GM18499 (cell line): ENCODE measurements around the gene C21orf58.
"Not testable (repeated sequence)": the region's sequence is repeated elsewhere in the genome, so short reads cannot be mapped to it uniquely, and the experiment has no call there.

Source experiments
- ATAC-seq: cut with Tn5 transposase; IDR thresholded peaks from one replicate; pipeline ENCODE4 v1.9.1; 2021; ENCODE audit warnings: moderate number of reproducible peaks; ENCODE audit not compliant: insufficient read depth, unreplicated experiment

Gene C21orf58

DNA sequence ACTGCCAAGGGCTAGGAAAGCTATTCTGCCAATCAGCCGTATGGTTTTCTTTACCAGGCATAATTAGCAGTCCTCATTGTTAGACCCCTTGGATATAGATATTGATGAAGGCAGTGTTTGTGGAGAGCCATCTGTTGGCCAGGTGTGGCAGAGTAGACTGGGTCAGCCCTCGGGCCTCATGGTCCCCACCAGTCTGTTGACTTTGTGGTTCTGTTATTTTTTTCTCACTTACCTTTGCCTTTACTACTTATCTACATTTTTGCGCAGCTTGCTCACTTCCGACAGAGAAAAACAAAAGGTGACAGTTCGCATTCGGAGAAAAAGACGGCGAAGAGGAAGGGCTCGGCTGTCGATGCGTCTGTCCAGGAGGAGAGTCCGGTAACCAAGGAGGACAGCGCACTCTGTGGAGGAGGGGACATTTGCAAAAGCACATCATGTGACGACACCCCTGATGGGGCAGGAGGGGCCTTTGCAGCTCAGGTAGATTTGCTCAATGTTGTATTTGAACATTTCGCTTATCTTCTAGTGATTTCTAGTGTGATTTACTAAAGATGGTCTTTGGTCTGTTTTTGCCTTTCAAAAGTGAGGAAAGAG lies 2.5 kb upstream of the C21orf58 start:
- ATAC-seq = no peak

- ATAC-seq = no peak
These were observed 1.6 kb upstream of the C21orf58 start for GRCh38 chr21:46325073-46325912.

- ATAC-seq = no peak
These were observed 861 bp upstream of the C21orf58 start for GRCh38 chr21:46324390-46325072.

- ATAC-seq = no peak
These were observed 402 bp downstream of the C21orf58 start for GRCh38 chr21:46323227-46323709.

DNA sequence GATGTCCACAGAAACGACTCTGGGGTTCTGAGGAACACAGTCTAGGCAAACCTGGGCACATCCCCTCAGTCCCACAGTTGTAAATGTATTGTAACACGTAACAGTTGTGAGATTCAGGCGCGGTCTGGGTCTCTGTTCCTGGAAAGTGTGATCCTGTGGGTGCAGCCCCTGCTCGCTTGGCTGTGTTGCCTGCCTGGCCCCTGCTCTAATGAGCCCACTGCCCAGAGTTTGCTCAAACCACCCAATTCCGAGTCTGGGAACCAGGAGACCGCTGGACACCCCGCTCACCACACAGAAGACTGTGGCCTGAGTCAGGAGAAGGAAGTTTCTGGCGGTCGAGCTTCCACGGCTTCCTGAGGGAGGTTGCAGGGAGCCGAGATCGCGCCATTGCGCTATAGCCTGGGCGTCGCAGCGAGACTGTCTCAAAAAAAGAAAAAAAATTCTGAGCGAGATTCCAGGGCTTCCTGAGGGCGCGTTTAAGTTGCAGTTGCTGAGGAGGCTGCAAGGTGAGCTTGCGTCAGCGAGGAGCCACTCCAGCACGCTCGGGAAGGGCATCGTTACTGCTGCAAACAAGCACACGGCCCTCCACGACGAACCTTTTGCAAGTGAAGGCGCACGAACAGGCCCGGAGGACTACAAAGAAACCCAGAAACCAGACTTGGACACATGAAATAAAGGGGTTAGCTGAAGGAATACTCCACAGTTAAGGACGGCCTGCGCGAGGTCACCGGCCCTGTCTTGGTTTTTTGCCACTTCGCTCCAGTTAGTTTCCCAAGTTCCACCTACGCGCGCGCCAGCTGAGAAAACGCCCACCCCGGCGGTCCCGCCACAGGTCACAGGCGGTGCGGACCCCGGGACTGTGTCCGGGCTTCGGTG lies 1.1 kb downstream of the C21orf58 start:
- ATAC-seq = no peak

- no peak for ATAC-seq
These were observed 3.3 kb downstream of the C21orf58 start for GRCh38 chr21:46320331-46320801.

GRCh38 chr21:46319186-46319585 lies 4.5 kb downstream of the C21orf58 start:
- ATAC-seq = no peak

- ATAC-seq = no peak
These were observed 5.2 kb downstream of the C21orf58 start for GRCh38 chr21:46318464-46318845.

- ATAC-seq = no peak
These were observed 5.8 kb downstream of the C21orf58 start for GRCh38 chr21:46317710-46318463.

DNA sequence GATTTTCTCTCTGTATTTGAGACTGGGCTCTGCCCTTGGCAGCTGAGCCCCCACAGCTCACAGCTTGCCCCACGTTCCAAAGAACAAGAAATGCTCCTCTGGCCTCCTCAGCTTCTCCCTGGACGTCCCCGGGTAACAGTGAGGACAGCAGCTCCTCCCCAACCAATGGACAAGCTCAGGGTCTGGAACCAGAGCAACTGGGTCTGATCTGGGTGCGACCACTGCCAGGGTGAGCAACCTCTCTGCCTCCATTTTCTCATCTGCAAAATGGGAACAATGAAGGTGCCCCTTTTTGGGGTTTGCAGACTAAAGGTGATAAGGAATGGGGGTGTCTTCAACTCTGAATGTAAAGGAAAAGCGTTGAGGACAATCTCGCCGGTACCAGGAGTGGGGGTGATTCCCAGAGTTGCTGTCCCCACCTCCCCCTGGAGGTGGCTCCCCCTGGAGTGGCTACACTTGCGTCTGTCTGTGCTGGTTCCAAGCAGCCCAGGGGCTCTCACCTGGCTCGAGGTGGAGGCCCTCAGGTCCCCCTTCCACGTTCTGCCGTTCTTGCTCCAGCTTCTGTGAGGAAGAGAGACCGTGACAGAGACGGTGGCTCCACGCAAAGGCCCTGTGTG lies 6.9 kb downstream of the C21orf58 start:
- ATAC-seq = no peak

DNA sequence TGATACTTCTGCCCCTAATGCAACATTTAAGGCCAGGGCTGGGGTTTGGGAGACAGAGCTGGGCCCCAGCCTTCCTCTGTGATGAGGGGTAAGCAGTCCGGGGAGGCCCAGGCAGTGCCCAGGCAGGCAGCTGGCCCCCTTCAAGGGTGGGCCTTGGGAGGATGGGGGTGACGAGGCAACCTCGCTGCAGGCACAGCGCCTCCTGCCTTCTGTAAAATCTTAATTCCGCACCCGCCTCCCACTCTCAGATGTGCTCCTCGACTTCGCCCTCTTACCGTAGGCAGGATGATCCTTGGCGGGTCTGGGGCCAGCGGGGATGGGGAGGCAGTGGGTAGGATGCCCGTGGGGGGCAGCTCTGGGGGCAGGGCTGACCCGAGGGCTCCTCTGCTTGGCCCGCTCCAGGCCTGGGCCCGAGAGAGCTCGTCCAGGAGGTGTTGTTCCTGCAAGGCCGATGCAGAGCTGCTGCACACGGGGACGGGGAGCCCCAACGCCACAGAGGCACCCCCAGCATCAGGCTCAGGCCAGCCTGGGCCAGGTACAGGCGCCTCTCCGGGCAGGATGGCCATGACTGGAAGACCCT lies 9.1 kb downstream of the C21orf58 start:
- no peak for ATAC-seq

DNA sequence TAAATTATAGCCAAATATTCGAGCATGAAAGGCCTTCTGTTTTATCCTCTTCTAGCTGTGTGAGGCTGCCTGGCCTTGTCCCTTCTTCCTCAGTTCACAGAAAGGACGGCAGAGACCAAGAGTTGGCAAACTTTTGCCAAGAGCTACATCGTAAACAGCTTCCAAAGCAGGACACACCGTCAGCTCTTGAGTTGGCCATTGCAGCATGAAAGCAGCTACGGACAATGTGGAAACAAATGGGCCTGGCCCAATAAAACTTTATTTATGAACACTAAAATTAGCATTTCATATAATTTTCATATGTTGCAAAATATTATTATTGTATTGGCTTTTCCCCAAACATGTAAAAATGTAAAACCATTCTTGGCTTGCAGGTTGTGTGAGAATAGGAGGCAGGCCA lies 10.7 kb downstream of the C21orf58 start:
- no peak for ATAC-seq

DNA sequence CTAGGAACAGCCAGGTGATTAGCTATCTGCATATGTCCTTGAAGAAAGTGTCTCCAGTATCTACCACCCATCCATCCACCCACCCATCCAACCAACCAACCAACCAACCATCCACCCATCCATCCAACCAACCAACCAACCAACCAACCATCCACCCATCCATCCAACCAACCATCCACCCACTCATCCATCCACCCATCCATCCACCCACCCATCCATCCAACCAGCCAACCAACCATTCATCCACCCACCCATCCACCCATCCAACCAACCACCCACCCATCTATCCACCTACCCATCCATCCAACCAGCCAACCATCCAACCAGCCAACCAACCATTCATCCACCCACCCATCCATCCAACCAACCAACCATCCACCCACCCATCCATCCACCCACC lies 12.1 kb downstream of the C21orf58 start:
- ATAC-seq = no peak

- not testable (repeated sequence) for ATAC-seq
These were observed 13.4 kb downstream of the C21orf58 start for GRCh38 chr21:46310260-46310659.

DNA sequence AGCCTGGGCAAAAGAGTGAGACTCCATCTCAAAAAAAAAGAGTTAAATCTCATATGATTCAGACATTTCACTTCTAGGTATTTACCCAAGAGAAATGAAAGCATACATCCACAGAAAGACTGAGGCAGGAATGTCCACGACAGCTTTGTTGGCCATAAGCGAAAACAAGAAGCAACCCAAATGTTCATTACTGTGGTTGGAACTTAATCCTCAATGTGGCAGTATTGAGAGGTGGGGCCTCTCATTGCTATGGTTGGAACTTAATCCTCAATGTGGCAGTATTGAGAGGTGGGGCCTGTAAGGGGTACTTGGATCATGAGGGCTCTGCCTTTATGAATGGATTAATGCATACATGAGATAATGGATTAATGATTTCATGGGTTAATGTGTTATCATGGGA lies 15.2 kb downstream of the C21orf58 start:
- no peak for ATAC-seq

GRCh38 chr21:46307625-46308024 lies 16.0 kb downstream of the C21orf58 start:
- no peak for ATAC-seq

- ATAC-seq = no peak
These were observed 18.7 kb downstream of the C21orf58 start for GRCh38 chr21:46304955-46305354.

- no peak for ATAC-seq
These were observed 19.2 kb downstream of the C21orf58 start for GRCh38 chr21:46304437-46304836.

- ATAC-seq = no peak
These were observed 21.9 kb downstream of the C21orf58 start for GRCh38 chr21:46301759-46302158.
